DMS 273 (cell line): ENCODE data around the gene DNMT1.
A peak's percentile ranks its signal among the peaks of the same experiment; 100 is the strongest.

Source experiments
- DNase-seq: peaks from one replicate; lab custom pipeline; 2025; ENCODE audit not compliant: unreplicated experiment; lab: John Stamatoyannopoulos, UW

DNMT1 gene

DNA sequence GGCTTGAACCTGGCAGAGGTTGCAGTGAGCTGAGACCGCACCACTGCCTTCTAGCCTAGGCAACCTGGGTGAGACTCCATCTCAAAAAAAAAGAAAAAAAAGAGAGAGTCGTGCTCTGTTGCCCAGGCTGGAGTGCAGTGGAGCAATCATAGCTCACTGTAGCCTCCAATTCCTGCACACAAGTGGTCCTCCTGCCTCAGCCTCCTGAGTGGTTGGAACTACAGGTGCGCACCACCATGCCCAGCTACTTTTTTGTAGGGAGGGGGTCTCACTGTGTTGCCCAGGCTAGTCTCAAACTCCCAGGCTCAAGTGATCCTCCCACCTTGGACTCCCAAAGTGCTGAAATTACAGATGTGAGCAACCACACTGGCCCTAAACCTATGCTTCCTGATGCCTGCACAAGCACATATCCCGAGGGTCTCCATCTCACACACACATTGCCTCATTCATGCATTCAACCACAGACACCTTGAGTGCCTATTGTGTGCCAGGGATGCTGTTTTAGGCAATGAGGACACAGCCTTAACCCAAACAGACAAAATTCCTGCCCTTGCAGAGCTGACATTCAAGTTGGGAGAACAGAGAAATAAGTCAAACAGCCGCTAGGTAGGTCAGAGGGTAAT is 94.5 kb downstream of the DNMT1 start:
- no peak for DNase-seq

DNA sequence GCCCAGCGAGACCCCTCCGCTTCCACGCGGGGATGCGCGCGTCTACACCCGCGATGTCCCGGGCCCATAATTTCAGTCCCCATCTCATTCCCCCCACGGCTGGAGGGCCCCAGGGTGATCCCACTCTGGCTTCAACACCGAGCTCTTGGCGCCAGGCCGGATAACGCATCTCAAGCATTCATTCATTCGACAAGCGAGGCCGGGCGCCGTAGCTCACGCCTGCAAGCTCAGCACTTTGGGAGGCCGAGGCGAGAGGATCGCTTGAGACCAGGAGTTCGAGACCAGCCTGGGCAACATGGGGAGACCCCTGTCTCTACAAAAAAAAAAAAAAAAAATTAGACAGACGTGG is 98.2 kb downstream of the DNMT1 start:
- DNase-seq: peak; percentile 59

GRCh38 chr19:10095948-10096614 is 98.7 kb downstream of the DNMT1 start:
- peak; percentile 97 for DNase-seq

GRCh38 chr19:10095622-10095947 is 99.2 kb downstream of the DNMT1 start:
- DNase-seq: no peak

- DNase-seq: no peak
Measured at GRCh38 chr19:10093295-10094186, 101.2 kb downstream of the DNMT1 start.

GRCh38 chr19:10092648-10093294 is 102.0 kb downstream of the DNMT1 start:
- DNase-seq: no peak

- no peak for DNase-seq
Measured at GRCh38 chr19:10091895-10092641, 102.7 kb downstream of the DNMT1 start.

- DNase-seq: no peak
Measured at GRCh38 chr19:10091370-10091687, 103.4 kb downstream of the DNMT1 start.

- DNase-seq: no peak
Measured at GRCh38 chr19:10089801-10090375, 104.9 kb downstream of the DNMT1 start.

- no peak for DNase-seq
Measured at GRCh38 chr19:10088949-10089554, 105.7 kb downstream of the DNMT1 start.

DNA sequence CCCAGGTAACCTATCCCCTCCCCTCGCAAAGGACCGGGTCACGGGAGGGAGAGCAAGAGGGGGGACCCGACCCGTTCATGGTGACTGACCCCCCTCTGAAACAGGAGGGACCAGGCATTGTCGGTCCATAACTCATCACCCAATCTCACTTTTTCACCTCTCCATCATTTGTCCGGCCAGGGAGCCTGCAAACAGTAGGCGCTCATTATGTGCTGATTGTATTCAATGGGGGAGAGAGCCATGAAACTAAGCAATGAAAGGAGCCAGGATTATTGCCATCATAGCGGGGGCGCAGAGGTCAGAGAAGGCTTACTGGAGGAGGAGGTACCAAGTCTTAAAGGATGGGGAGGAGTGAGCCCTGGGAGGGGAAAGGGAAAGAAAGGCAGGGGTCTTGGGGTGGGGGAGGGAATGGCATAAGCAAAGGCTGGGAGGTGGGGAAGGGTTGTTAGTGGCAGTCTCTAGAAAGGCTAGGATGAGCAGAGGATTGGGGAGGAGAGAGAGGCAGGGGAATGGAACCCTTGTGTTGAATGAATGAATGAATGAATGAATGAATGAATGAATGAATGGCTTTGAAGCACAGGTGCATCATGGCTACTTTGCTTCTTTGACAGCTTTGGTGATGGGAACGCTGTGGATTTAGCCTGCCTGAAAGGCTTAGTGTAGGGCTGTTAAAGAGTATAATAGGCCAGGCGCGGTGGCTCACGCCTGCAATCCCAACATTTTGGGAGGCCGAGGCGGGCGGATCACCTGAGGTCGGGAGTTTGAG is 107.3 kb downstream of the DNMT1 start:
- no peak for DNase-seq

DNA sequence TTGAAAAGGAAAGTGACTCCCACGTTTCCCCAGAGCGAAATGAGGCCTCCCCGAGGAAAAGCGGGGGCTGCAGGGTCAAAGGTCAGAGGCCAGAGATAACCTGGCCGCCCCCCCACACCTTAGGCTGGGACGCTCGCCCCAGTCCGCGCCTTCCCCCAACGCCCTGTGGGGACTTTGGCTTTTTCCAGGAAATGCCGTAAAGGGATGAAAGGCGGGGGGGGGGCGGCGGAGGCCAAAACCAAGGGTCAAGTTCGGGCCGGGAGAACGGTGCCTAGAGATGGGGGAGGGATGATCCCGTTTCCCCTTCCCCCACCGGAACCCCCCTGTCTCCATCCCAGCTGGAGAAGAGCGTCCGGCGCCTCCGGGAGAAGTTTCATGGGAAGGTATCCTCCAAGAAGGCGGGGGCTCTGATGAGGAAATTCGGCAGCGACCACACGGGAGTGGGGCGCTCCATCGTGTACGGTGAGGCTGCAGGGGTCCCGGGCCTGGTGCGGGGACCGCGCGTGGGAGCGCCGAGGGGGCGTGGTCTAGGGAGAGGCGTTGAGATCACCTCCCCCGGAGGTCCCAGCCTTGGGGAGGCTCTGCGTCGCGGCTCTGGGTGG is 108.1 kb downstream of the DNMT1 start:
- DNase-seq: no peak

DNA sequence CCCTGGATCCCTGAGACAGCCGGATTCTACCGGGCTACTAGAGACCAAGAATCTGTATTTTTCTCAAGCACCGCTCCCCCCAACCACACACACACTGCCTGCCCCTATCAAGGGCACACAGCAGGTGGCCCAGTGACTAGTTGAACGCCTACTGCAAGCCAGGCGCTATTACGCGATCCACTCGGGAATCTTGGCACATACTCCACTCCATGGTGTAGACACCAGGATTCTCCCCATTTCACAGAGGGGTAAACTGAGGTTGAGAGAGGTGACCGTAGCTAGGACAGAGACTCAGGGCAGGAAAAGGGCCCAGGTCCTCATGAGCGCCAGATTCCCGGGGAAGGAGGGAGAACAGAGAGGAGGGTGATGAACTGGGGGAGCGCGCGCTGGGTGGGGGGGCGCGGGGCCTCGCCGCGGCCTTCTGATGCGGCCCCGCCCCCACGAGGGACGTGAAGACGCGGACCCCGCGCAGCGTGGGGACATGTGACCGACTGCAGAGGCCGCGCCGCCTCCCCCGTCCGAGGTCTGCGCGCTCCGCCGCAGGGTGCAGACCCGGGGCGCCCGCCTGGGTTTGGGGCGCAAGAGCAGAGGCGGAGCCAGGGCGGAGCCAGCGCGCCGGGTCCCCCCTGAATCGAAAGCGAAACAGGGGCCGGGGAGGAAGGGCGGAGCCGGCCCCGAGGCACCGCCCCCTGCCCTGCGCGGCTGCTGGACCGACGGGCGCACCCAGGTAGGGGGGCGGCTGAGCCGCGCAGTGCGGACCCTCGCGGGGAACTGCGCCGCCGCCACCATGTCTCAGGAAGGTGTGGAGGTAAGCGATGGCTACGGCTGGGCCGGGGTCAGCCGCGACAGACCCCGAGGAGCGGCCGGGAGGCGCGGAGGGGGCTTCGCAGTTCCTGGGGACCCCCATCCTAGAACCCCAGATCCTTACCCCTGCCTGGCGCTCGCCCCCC is 108.8 kb downstream of the DNMT1 start, which contains the start of gene SHFL:
Gene SHFL (plus strand): TSS at position 677 of the 950 bp plus-strand sequence. CDS start 111 bp downstream, at position 788.
- DNase-seq: peak; percentile 61

DNA sequence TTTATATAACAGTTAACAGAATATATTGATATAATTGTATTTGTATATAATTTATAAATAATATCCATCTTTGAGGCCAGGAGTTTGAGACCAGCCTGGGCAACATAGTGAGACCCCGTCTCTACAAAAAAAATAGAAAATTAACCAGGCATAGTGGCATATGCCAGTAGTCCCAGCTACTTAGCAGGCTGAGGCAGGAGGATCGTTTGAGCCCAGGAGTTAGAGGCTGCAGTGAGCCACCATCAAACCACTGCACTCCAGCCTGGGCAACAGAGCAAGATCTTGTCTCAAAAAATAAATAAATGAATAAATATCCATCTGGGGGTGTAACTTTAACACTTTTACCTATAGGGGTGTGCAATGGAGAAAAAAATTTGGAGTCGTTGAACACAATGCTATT is 110.0 kb downstream of the DNMT1 start:
- DNase-seq: no peak

- DNase-seq: no peak
Measured at GRCh38 chr19:10083911-10084310, 110.8 kb downstream of the DNMT1 start.
